HG03469 (cell line): ENCODE measurements around the gene HYPK.

Experiments
- ATAC-seq: cut with Tn5 transposase; IDR thresholded peaks from one replicate; pipeline ENCODE4 v1.9.1; 2021; ENCODE audit warnings: mild to moderate bottlenecking, moderate library complexity, moderate number of reproducible peaks; ENCODE audit not compliant: unreplicated experiment

Gene HYPK, protein sequence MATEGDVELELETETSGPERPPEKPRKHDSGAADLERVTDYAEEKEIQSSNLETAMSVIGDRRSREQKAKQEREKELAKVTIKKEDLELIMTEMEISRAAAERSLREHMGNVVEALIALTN

DNA sequence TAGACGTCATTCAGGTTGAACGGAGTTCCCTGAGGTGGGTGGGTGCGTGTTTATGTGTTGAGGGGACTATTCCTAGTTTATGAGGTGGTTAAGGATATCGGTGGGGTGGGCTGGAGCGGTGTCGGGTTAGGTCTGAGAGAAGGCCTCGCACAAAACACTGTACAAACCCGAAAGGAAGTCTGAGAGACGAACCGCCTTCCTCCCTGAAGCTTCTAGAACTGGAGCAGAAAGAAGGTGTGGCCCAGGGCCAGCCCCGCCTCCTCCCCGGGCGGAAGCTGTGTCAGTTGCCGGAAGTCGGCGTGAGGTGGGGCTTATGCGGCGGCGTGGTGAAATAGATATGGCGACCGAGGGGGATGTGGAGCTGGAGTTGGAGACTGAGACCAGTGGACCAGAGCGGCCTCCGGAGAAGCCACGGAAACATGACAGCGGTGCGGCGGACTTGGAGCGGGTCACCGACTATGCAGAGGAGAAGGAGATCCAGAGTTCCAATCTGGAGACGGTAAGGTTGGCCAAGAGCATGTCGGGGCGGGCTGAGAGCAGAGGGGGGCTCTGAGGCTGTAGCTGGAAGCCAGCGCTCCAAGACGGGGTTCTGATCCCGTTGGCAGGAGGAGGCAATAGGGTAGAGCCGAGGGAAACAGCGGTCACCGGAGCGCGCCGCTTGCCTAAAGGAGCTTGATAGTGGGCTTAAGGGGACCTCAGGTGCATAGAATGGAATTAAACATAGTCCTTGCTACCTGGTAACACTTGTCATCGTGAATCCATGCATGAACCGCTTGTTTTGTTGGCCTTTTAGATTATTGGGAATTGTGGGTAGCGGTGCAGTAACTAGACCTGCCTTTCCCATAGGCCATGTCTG, at the start of gene HYPK:
Gene HYPK, plus strand, starts transcription at position 314 of the 856 bp plus-strand sequence. Its CDS starts 24 bp downstream, at position 338.
- ATAC-seq, result peak; percentile 42

DNA sequence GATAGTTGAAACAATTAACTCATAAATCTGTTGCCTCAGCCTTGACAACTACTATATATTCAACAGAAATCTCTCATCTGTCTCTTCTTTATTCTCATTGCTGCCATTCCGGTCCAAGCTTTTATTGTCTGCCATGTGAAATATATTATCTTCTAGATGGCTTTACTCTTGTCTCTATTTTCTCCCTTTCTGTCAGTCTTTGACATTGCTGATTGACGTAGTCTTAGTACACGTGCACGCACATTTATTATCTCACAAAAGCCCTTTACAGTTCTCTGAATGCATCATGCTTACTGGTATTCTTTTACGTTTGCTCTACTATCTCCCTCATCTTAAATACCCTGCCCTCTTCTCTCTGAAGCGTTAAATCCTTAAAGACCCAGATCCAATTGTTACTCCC, 48.5 kb upstream of the HYPK start:
- ATAC-seq, result no peak

DNA sequence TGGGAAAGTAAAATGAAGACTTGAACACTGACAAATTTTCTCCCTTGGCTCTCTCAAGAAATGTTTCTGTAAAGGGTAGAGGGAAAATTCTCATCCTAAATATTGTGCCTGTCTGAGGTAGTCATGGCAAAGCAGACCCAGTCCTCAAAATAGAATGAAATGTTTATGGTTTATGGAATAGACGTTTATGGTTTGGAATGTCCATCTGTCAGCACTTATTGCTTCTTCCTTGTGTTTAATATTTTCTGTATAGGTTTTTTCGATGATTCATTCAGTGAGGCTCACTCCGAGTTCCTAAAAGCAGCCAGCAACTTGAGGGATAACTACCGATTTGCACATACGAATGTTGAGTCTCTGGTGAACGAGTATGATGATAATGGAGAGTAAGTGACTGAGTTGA, 37.6 kb upstream of the HYPK start:
- ATAC-seq, result no peak

DNA sequence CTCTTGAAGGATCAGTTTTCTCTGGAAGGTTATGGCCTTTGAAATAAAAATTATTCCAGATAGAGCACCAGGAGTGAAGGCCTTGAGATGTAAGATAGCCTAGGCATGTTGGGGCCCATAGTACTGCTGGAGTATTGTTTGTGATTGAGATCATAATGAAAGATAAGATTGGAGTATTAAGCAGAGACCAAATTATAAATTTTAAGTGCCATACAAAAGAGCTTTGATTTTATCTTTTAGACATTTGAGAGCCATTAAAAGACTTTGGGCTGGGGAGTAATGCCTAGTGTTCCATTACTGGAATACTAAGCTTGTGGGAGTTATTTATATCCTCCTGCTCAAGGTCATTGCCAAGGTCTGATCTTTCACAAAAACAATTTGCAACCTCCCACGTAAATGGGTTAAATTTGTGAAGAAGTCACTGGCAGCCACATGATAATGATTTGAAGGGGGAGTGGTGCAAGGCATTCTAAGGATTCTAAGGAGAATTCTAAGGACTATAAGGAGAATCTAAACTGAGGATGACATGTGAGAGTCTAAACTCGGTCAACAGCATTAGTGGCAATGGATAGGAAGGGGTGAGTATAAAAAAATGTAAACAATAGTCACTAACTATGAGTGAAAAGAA, 36.5 kb upstream of the HYPK start:
- ATAC-seq, result no peak

DNA sequence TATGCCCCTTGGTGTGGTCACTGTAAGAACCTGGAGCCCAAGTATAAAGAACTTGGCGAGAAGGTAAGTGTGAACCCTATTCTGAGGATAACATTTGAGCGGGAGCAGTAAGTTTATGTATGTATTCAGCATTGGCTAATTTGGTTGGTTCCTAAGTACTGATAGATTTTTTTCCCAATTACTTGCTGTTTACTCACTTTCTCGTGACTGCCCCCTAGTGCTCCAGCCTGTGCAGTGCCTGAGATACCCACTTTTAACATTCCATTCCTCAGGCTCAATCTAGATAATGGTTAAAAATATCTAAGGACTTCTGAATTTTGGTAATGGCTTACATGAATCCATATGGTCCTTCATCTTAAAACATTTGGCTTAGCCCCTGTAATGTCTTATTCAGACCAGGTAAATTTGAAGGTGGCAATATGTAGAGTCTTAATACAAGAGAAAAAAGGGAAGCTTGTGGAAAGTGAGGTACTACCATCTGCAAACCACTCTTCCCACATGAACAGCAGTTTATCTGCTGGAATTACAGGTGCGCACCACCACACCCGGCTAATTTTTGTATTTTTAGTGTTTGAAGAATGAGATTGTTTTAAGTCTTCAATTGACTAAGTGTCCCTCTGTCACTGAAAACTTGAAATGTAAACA, 30.7 kb upstream of the HYPK start:
- no peak for ATAC-seq

DNA sequence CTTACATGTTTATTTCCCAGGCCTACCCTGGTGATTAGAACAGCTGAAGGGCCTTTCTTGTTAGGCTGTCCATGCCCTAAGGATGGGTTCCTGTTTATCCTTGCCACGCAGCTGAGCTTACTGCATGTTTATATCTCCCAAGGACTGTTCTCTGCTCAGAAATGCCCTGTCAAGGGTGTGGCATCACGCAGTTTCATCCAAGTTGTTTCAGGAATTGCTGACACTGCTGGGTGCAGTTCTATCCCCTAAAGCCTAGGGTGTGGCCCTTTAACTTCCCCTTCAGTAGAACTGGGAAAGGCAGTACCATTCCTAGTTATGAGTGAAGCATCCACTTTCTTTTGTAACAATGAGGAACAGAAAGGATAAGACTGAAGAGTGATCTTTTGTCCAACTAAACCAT, 28.6 kb upstream of the HYPK start:
- ATAC-seq, result no peak

DNA sequence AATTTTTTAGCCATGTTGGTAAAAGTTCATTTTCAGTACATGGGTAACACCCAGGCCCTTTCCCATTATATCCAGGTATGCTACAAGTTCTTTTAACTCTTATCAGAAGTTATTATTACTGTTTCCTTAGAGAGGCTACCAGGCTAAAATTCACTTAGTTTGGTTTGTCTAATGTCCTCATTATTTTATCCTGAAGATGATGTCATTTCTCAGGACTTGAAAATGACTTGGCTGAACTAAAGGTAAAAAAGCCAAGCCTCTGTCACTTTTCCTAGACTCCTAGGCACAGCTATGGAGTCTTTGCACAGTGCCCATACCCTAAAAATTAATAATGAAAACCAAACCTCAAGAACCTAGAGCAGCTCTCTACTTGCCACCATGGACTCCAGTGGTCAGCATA, 27.8 kb upstream of the HYPK start:
- no peak for ATAC-seq

DNA sequence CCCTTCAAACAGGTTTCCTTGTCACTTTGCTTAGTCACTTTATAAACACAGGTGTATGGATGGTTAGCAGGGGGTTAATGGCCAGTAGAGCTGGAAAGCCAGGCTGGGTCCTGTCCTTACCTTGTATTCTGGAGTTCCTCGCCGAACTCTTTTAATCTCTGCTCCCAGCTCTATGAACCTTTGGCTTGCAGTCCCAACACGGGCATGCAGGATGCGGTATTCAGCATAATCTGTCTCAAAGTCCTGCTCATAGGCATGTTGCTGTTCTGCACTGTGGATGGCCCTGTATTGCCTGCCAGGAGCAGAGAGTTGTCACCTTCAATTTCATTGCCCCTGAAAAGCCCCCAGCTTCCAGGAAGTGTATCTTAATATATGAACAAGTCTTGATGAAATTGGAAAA, 26.3 kb upstream of the HYPK start:
- ATAC-seq, result no peak

DNA sequence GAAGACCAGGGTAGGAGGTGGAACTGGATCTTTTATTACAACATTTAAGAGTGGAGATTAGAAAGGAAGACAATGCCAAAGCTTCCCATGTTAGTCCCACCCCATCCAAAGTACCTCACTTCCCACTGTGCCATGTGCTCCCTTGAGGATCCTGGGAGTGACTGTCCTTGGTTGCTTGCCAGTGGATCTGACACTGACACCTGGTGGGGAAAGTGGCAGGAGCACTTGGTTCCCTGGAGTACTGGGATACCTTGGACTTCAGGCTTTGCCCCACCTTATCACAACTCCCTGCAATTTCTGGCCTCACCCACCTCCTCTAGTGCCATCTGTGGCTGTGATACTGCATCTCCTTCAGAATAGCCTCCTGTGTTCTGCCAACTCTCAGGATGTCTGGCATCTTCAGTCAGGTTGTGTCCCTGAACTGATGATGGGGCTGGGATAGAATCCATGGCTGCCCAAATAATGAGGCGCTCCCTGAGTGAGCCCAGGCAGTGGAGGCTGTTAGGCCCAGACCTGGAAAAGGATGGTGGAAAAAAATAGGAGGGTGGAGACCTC, 24.9 kb upstream of the HYPK start:
- ATAC-seq, result no peak

DNA sequence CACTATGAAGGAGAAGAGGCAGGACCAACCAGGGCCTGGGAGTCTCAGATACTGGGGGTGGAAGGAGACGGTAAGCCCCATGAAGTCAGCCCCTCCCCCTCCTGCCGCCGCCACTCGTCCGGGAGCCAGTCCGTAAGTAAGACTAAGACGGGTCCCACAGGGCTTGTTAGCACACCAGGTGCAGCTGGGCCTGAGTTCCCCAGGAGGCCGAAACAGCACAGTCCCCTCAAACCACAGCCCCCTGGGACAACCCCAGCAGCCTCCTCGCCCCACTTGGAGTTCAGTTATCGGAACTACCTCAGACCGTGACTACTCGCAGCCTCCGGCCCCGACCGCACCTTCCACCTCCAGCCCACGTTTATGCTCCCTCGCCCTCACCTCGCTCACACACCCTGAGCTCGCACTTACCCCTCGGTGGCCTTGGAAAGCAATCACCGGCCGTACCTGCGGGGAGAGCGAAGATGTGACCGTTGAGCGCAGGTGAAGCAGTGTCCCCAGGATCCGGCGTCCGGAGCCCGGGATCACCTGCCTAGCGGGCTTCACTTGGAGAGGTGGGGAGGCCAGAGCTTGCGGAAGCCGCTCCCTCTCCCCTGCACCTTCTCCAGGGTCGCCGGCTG, 24.2 kb upstream of the HYPK start:
- ATAC-seq, result no peak

DNA sequence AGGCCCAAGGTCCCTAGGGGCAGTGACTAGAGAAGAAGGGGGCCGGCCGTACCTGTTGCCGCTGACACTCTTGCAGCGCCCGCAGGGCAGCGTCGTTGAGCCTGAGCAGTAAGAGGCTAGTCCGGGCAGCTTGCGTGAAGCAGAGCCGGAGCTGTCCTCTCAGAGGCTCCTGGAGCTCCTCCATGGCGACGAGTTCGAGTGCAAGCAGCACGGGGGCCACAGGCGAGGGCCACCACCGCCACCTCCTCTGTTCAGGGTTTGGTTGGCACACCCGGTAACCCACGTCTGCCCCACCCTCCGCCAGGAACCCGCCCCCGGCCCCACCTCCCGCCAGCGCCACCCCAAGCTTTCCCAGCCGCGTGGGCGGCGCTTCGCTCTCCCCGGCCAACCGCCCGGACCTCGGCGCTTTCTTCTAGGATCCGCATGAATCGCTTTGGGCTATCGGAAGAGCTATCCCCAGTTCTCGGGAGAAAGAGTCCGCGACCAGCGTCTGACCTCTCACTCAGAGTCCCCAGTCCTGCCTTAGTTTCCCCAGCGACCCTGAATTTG, 23.6 kb upstream of the HYPK start, which contains the start of gene ELL3:
Gene ELL3, minus strand, starts transcription at position 249 of the 549 bp plus-strand sequence. Its CDS starts 65 bp downstream, at position 184.
- ATAC-seq, result no peak

DNA sequence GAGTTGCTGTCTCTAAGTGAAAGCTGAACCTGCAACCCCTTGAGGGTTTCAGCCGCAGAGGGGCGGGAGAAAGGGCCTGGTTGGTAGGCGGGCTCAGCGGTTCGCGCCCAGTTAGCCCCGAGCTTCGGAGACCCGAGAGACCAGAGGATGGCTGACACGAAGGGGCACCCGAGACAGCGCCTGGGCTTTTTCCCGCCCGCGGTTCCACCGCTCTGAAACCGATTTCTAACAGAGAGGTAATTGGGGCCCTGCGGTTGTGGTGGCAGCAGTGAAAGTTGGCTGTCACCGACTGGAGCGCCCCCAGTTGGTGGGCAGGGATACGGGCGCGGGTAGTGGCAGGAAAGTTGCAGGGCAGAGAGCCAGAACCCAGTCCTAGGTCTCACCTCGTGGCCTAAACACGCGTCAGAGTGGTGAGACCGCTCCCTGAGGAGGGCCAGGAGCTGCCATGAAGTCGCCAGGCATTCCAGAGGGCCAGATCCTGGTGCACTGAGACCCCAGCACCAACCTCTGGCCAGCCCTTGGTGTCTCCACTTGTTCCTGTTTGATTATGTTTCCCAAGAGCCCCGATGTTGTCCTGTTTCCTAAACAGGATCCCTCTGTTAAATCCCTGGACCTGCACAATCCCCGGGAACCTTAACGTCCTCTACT, 23.0 kb upstream of the HYPK start:
- ATAC-seq, result no peak

DNA sequence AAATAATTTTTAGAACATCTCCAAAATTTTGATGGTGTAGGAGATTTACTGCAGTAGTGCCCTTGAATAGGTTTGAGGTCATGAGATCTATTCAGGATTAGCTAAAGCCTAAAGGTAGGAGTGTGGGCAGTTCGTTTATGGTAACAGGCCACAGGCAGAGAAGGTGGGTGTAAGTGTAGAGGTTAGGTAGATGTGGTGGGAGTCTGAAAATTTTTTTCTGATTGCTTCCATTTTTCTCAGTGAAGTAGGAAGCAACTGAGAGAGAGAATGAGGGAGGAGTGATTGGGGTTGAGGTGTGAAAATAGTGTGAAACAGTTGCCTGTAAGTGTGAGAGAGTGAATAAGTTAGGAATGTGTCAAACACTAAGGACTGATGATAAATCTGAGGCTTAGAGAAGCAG, 21.4 kb upstream of the HYPK start:
- no peak for ATAC-seq

DNA sequence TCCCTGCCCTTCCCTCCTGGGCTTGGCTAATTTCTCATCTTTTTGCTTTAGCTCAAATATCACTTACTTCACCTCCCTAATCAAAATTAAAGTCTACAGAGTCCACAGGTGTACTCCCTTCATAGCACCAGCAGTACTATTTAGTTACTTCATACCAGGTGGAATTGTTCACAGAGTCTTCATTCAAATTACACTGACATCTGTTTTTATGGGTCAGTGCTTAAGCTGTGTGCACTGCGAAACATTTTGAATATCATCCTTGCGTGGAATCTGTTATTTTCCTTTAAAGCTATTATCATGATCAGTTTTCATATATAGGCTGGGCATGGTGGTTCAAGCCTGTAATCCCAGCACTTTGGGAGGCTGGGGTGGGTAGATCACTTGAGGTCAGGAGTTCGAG, 11.0 kb upstream of the HYPK start:
- ATAC-seq, result no peak

DNA sequence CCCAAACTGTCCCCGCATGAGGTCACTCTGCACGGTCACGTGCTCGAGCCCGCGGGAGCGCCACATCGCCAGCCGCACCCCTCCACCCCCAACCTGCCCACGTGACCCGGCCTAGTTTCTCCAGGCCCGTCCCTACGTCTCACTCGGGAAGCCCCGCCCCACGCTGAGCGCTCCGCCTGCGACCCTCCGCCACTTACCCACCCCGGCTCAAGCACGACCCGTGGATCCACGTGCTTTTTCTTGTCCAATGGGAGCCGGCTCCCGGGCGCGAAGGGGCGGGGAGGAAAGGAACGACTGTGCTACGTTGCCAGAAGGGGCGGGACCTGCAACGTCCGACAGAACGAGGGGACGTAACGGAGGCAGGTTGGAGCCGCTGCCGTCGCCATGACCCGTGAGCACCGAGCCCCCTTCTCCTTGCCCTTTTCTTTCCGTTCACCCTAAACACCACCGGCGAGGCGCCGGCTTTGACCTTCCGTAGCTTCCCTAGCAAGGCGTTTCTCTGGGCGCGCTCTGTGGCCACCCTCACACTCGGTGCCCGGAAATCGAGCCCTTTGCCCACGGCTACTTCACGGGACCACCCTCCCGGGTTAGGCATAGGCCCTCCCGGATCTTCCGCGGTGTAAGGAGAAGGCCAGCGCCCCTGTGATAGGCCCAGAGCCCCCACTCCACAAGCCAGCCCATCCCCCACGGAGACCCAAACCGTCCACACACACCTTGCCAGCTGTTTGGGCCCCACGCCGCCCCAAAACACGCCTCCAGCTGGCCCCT, 8.2 kb upstream of the HYPK start, which contains the start of gene SERF2:
Gene SERF2, plus strand, starts transcription at position 328 of the 768 bp plus-strand sequence. Its CDS starts 57 bp downstream, at position 385.
- peak; percentile 69 for ATAC-seq

DNA sequence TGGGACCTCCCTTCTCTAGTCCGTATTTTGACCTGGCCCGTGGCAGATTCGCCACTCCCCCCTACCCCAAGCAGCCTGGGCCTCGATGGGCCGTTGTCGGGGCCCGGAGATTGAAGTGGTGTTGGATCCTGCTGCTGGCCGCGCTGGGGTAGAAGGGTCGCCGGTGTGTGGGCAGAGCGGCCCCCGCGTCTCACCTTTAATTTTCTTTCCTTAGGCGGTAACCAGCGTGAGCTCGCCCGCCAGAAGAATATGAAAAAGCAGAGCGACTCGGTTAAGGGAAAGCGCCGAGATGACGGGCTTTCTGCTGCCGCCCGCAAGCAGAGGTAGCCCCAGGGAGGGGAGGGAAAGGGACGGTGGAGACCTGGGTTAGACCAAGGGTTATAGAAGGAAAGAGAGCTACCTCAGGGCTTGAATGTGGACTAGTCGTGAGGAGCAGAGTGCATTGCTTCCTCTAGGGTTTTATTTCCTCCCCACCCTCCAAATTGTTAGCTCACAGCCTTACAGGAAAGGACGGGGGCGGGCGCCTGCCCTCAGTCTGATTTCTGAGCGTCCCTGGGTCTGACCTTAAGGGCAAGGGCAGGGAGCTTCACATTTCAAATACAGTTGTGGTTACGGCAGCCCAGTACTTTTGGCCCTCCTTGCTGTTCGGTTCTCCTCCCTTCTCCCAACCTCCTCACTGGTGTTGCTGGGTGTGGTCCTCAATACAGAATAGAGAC, 7.5 kb upstream of the HYPK start:
- no peak for ATAC-seq

DNA sequence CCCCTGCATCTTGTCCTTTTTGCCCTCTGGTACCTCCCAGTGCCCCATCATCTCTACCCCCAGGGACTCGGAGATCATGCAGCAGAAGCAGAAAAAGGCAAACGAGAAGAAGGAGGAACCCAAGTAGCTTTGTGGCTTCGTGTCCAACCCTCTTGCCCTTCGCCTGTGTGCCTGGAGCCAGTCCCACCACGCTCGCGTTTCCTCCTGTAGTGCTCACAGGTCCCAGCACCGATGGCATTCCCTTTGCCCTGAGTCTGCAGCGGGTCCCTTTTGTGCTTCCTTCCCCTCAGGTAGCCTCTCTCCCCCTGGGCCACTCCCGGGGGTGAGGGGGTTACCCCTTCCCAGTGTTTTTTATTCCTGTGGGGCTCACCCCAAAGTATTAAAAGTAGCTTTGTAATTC, 6.8 kb upstream of the HYPK start:
- no peak for ATAC-seq

DNA sequence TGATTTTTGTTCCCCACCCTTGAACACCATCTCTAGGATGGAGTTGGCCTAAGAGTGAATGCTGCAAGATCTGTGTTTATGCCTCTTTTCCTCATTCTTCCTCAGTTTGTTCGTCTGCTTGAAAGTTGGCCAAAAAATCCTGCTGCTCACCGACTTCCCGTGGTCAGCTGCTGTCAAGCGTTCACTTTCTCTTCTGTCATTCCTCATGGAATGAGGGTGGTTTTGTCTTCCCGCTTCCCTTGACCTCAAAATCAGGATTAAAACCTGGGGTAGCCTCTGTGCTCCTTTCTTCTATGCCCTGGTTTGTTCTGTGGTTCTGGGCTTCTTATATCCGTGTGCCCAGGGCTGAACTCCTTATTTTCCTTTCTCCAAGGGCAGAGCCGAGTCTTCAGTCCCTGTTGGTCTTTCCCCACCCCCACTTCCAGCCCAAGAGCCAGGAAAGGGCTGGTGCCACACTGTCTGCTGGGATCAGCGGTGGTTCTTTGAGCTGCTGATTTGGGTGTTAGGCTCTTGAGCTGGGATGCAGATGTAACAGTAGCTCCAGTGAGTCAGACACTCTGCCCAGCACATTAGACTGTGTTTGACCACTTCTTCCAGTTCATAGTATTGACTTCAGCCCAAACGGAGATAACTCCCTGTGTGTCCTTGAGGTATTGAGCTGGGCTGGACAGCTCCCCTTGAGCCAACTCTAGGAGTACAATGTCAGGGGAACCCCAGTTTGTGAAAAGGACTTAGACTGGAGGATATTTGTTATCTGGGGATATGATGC, 5.9 kb upstream of the HYPK start:
- ATAC-seq, result no peak
